Measurements from ENCODE around the gene TMBIM1. TPM values are rescaled to one million over a fixed set of nuclear protein-coding genes. Genes with fewer than 3 reads are reported as not detected.

TMBIM1 gene
- total RNA-seq, 4 donors from 2014 or later: 234 to 370 (median 319) TPM

GRCh38 chr2:218322768-218323525, 30.6 kb upstream of the TMBIM1 start:
- Histone ChIP-seq H3K9me3 (no peaks in the 10 kb centered on the region), H3K36me3 (no peaks in the 10 kb centered on the region), H3K4me3 (peak overlapping the region; percentile 72), H3K4me1 (peaks cover 42% of the 10 kb centered on the region), H3K27me3 (no peaks in the 10 kb centered on the region), H3K27ac (peak overlapping the region; percentile 62)
- TF ChIP-seq EP300 (IDR thresholded peaks at IDR 0.05): no peak
- TF ChIP-seq POLR2AphosphoS5 (IDR thresholded peaks at IDR 0.05): peak in 1 of 3 donors; percentile 35
- DNase-seq (ENCODE audit: low spot score in 2 of 2): peak in 1 of 2 donors; percentile 80
- under 1% methylated on average over 30 of the region's 69 CpGs for WGBS

- H3K4me3 ChIP-seq: no peak overlapping the region
- H3K36me3 ChIP-seq: no peaks in the 10 kb centered on the region
- peaks cover 44% of the 10 kb centered on the region for H3K4me1 ChIP-seq
- no peak overlapping the region for H3K27ac ChIP-seq
- no peak for DNase-seq (ENCODE audit: low spot score in 2 of 2)
- 61% methylated on average over 3 of the region's 3 CpGs for WGBS
- no peaks in the 10 kb centered on the region for H3K9me3 ChIP-seq
- no peaks in the 10 kb centered on the region for H3K27me3 ChIP-seq
- TF ChIP-seq CTCF (IDR thresholded peaks at IDR 0.05): no peak
- no peak for TF ChIP-seq EP300 (IDR thresholded peaks at IDR 0.05)
- TF ChIP-seq POLR2AphosphoS5 (IDR thresholded peaks at IDR 0.05): no peak
- no peak for TF ChIP-seq POLR2A (IDR thresholded peaks at IDR 0.05)
Observed at GRCh38 chr2:218320704-218321336, 28.5 kb upstream of the TMBIM1 start.

- Histone ChIP-seq H3K36me3 (no peaks in the 10 kb centered on the region), H3K4me3 (no peak overlapping the region), H3K4me1 (peaks cover 48% of the 10 kb centered on the region), H3K9me3 (no peaks in the 10 kb centered on the region), H3K27me3 (no peaks in the 10 kb centered on the region), H3K27ac (no peak overlapping the region)
- no peak for DNase-seq (ENCODE audit: low spot score in 2 of 2)
- WGBS: 67% methylated on average over 6 of the region's 6 CpGs
- TF ChIP-seq EP300 (IDR thresholded peaks at IDR 0.05) (no peak), POLR2A (IDR thresholded peaks at IDR 0.05) (no peak)
Observed at GRCh38 chr2:218319813-218320365, 27.6 kb upstream of the TMBIM1 start.

GRCh38 chr2:218318241-218318640, 25.9 kb upstream of the TMBIM1 start:
- H3K9me3 ChIP-seq: no peaks in the 10 kb centered on the region
- H3K4me3 ChIP-seq: no peak overlapping the region
- H3K27me3 ChIP-seq: no peaks in the 10 kb centered on the region
- no peaks in the 10 kb centered on the region for H3K36me3 ChIP-seq
- TF ChIP-seq CTCF (IDR thresholded peaks at IDR 0.05) (no peak), POLR2A (IDR thresholded peaks at IDR 0.05) (no peak), EP300 (IDR thresholded peaks at IDR 0.05) (no peak), POLR2AphosphoS5 (IDR thresholded peaks at IDR 0.05) (no peak)
- H3K4me1 ChIP-seq: peaks cover 34% of the 10 kb centered on the region
- DNase-seq (ENCODE audit: low spot score in 2 of 2): no peak
- 83% methylated on average over 7 of the region's 7 CpGs for WGBS
- H3K27ac ChIP-seq: no peak overlapping the region

- Histone ChIP-seq H3K36me3 (no peaks in the 10 kb centered on the region), H3K9me3 (no peaks in the 10 kb centered on the region), H3K4me3 (no peak overlapping the region), H3K27ac (no peak overlapping the region), H3K4me1 (peaks cover 31% of the 10 kb centered on the region), H3K27me3 (no peaks in the 10 kb centered on the region)
- 95% methylated on average over 4 of the region's 4 CpGs for WGBS
- TF ChIP-seq EP300 (IDR thresholded peaks at IDR 0.05): no peak
- no peak for TF ChIP-seq POLR2A (IDR thresholded peaks at IDR 0.05)
- no peak for TF ChIP-seq POLR2AphosphoS5 (IDR thresholded peaks at IDR 0.05)
- no peak for TF ChIP-seq CTCF (IDR thresholded peaks at IDR 0.05)
- no peak for DNase-seq (ENCODE audit: low spot score in 2 of 2)
Observed at GRCh38 chr2:218317835-218318234, 25.5 kb upstream of the TMBIM1 start.

GRCh38 chr2:218317303-218317630, 25.0 kb upstream of the TMBIM1 start:
- H3K27me3 ChIP-seq: no peaks in the 10 kb centered on the region
- 100% methylated on average over 1 of the region's 1 CpG for WGBS
- no peak for DNase-seq (ENCODE audit: low spot score in 2 of 2)
- TF ChIP-seq POLR2A (IDR thresholded peaks at IDR 0.05): no peak
- TF ChIP-seq CTCF (IDR thresholded peaks at IDR 0.05): no peak
- no peak for TF ChIP-seq POLR2AphosphoS5 (IDR thresholded peaks at IDR 0.05)
- no peak for TF ChIP-seq EP300 (IDR thresholded peaks at IDR 0.05)
- H3K4me3 ChIP-seq: no peak overlapping the region
- no peaks in the 10 kb centered on the region for H3K36me3 ChIP-seq
- H3K27ac ChIP-seq: no peak overlapping the region
- H3K4me1 ChIP-seq: peaks cover 26% of the 10 kb centered on the region
- H3K9me3 ChIP-seq: no peaks in the 10 kb centered on the region
